HG03354 (cell line): ENCODE data around the gene NHSL2.

Experiments
- ATAC-seq: cut with Tn5 transposase; IDR thresholded peaks from one replicate; pipeline ENCODE4 v1.9.1; 2021; ENCODE audit warnings: mild to moderate bottlenecking; ENCODE audit not compliant: unreplicated experiment, poor library complexity, severe bottlenecking

The NHSL2 gene

DNA sequence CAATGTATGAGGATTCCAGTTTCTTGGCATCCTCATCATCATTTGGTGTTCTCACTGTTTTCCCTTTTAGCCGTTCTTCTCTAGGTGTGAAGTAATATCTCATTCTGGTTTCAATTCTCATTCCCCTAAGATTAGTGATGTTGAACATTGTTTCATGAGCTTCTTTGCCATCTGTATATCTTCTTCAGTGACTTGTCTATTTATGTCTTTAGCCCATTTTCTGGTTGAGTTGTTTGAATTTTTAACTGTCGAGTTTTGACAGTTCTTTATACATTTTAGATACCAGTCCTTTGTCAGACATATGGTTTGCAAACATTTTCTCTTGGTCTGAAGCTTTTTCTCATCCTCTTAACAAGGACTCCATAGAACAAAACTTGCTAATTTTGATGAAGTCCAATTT is 101.1 kb downstream of the NHSL2 start:
- ATAC-seq, result no peak

DNA sequence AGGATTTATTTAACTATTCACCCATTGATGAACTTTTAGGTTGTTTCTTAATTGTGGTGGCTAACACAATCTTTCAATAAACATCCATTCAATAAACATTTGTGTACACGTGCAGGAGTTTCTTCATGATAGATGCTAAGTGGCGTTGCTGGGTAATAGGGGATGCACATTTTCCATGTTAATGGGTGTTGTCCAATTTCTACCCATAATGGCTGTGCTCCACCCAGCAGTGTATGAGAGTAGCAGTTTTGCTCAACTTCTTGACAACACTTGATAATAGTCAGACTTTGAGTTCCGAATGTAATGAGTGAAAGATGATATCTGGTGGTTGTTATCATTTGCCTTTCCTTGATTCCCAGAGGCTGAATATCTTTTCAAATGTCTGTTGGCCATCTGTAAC is 104.7 kb downstream of the NHSL2 start:
- no peak for ATAC-seq

DNA sequence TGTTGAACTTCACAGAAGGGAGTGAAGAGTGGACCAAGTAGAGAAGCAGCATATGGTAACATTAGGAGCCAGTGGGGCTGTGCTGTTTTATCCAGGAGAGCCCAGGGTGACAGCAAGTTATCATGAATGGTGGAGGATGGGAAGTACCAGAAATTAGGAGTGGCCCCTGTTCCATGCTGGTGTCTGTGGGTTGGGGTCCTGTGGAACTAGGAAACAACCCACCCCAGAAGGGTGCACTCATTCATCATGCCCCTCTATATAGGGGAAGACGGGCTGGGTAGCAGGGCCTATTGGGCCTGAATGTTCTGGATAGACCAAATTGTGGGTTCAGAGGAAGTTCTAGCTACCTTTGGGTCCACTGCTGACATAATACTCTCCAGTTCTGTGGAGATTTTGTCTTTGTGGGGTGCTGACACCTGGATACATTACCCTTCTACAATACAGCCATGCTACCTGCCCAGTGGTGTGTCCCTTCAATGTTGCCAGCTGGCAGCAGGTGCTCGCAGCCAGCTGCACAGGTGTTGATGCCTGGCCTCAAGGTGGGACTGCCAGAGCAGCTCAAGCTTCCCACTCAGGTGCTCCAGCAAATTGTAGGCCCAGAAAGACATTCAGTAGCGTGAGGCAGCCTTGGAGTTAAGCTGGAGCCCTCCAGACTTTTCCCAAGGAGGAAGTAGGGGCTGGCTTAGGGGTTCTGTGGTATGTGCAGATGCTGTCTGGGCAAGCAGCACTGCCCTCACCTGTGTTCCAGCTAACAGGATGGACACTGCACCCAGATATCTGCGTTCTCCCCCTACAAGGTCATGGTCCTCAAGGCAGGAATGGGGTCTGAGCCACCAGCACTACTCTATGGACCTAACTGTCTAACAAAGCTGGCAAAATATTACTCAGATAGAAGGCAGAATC is 106.5 kb downstream of the NHSL2 start:
- no peak for ATAC-seq

DNA sequence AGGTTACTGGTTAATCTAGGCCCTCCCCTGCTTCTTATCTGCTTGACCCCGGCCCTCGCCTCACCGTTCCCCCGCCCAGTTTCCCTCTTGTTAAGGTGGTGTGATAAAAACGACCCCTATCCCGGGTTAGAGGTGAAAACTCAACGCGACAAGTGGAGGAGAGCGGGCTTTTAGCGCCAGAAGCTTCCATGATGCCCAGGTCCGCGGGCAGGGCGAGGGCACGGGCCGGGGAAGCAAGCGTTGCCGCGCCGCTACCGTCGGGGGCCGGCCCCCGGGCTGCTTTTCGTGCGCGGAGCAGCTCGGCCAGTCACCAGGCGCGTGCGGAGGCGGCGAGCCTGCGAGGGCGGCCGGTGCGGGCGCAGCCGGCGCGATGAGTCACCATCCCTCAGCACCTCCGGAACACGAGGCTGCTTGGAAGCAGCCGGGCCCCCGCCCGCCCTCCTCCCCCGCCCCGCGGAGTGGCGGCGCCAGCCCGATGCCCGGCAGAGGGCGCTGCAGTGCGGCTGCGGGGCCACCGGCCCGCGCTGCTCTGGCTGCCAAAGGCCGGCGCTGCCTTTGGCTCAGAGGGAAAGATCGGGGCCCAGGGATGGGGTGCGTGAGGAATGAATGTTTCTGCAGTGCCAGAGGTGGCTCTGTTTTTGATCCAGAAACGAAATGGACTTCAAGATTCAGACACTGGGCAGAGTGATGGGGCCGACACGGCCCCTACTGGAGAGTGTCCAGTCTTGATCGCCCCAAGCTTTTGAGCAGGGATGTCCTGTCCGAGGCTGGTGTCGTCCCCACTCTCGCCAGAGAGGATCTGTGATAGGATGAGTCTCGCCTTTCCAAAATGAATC is 107.8 kb downstream of the NHSL2 start:
- peak; percentile 78 for ATAC-seq

DNA sequence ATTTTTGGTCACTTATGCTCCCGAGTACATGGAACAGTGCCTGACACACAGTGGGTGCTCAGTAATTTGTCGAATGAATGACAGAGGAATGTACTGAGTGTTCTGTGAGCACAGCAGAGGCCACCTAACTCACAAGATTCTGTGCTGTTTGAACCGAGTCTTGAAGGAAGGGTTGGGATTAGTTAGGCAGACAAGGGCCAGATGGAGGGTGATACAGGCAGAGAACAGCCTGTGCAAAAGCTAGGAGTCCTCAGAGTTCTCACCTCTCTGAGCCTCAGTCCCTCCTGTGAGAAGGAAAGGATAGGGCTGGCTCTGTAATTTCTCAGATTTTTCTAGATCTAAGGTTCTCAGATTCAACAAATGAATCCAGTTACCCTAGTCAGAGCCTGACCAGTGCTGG is 108.8 kb downstream of the NHSL2 start:
- no peak for ATAC-seq

DNA sequence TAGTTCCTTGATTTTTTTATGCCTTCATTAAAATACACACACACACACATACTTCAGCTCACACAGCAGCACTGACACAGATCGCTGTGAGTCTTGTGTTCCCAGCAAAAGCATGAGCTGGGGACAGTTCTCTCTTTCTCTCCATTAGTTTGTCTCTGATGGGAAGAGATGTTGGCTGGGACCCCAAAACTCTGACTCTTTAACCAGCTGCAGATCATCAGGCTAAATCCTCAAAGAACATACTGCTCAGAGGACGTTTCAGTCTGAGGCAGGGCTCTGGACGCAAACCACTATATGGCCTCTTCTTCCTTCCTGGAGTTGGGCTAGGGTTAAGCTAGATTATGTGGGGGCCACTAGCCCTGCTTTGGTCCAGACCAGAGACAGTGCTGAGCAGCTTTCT is 109.6 kb downstream of the NHSL2 start:
- ATAC-seq, result no peak

DNA sequence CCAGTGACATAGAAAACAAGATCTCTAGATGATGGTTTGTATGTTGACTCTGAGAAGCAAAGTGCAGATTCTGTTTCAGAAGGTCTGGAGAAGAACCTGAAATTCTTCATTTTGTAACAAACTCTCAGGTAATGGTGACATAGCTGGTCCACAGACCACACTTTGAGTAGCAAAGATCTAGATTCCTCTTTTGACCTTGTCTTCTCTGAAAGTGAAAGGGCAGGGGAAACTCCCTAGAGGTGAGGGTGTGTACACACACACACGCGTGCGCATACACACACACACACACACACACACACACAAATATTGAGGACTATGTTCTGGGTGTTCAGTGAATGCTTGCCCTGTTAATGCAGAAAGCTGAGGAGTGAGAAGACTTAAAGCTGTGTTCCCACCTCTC is 110.1 kb downstream of the NHSL2 start:
- ATAC-seq, result no peak

DNA sequence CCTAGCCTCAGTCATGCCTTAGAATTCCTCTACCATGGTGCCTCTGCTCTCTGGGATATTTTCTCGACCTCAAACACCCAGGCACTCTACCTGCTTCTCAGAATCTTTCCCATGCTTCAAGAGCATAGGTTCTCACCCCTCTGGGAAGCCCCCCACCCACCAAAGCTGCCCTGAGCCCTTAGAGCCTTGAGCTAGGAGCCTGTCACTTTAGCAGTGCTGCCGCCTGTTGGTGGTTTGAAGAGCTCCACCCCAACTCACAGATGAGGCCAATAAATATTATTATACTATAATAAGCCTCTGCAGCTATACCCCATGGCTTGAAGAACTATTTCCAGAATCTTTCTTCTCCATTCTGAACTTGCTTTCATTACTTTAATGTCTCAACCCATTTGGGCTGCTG is 111.3 kb downstream of the NHSL2 start:
- no peak for ATAC-seq

DNA sequence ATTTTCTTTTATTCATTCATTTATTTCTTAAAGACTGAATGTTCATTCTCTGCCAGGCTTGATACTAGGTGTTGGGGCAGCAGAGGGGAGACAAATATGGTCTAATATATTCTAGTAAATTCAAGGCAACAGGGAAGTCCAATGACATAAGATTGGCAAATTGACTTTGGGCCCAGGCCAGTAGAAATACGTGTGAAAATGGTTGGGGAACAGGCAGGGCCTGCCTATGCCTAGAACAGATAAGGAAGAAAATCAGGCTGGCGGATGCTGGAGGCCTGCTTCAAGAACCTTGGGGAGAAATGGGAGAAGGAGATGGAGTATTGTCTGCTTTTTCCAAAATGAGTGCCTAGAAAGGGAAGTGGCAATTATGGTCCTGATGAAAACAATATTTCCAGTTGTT is 112.4 kb downstream of the NHSL2 start:
- ATAC-seq, result no peak

DNA sequence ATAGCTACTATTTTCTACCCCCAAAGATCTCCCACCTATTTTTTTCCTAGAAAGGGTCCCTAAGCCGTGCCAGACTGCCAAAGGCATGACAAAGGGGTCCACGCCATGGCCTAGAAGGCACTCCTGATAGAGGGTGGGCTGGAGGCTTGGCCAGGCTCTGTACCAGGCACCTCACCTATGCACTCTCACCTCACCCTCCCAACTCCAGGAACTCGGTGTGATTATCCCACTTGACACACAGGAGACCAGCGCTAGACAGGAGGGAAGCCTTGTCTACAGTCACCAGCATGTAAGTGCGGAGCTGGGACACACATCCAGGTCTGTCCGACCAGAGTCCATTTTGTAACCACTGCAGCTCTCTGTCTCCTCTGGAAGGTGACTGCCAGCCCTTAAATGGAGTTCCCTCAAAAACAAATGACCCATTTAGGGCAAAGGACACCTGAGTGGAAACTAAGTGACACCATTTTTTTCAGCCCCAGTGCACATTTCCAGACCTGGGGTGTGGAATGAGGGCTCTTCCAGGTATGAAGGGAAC is 114.7 kb downstream of the NHSL2 start:
- ATAC-seq, result no peak

DNA sequence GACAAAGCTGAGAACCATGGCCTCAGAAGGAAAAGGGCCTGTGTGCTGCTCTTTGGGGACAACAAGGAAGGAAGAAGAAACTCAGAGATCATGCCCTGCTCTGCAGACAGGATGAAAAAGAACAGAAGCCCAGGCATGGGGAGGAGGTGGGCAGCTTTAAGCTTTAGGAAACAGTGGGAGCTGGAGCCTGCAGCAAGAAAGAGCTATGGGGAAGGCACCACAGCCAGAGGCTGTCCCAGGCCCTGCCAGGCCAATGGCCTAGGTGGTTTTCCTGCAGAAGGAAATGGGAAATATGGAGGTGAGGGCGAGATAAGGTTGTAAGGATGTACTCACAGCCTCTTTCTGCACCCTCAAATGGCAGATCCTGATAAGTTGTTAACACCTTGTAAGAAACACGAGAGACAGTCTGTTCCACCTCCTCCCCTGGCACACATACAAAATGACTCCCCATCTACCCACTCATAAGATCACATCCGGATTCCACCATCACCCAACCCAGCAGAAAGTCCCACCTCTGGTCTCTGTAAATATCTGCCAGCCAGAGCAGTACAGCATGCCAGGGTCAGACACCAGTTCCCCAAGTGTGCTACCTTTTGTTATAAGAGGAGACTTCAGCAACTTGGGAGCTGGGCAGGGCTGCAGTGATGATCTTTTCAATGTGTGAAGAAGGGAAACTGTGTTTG is 115.8 kb downstream of the NHSL2 start:
- no peak for ATAC-seq

DNA sequence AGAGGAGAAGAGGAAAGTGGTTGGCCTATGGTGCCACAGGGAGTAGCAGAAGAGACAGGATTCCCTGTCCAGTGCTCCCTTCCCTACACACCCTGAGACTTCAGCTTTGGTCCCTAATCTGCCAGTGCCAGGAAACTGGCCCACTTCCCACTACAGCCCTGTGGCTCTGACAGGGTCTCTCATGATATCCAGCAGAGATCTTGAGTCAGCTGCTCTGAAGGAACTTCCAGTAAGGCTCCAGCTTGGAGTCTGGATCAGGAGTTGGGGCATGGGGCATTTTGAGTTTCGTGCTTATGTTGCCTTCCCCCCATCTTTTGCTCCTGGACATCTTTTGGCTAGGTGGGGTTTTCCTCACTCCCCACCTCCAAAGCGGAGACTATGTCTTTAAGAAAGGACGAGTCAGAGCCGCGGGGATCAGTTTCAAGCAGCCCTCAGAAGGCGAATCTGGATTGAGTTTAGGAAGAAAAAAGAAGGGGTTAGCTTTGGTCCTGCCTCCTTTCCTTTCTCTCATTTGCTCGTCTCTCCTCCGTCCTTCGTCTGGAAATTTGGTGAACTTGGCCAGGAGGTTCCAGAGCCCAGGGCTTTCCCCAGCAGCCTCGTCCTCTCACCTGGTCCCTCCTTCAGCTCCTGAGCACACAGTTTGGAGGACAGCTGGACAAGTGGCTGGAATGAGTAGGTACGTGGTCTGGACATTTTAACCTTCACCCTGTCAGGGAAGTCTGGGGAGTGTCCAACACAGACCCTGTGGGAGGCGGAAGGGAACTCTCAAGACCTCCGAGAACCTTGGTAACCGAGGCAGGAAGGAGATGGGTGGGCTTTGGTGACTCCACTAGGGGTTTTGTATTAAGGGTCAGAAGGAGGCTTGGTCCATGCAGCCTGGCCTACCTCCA is 116.6 kb downstream of the NHSL2 start:
- ATAC-seq, result no peak

DNA sequence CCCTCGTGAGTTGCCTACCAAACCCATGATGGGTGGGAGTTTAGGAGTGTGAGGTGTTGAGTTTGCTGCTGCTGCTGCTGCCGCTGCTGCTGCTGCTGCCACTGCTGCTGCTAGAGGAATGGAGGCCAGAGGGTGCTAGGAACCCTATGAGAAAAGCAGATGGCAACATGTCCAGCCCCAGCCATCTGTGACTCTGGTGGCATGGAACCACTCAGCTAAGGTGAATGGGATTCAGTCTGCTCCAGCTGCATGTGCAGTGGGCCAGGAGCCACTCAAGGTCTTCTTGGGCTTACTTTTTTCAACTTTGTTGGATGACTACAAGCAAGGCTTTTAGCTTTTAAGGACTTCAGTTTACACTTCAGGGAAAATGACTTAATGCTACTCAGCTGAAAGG is 117.3 kb downstream of the NHSL2 start:
- no peak for ATAC-seq

DNA sequence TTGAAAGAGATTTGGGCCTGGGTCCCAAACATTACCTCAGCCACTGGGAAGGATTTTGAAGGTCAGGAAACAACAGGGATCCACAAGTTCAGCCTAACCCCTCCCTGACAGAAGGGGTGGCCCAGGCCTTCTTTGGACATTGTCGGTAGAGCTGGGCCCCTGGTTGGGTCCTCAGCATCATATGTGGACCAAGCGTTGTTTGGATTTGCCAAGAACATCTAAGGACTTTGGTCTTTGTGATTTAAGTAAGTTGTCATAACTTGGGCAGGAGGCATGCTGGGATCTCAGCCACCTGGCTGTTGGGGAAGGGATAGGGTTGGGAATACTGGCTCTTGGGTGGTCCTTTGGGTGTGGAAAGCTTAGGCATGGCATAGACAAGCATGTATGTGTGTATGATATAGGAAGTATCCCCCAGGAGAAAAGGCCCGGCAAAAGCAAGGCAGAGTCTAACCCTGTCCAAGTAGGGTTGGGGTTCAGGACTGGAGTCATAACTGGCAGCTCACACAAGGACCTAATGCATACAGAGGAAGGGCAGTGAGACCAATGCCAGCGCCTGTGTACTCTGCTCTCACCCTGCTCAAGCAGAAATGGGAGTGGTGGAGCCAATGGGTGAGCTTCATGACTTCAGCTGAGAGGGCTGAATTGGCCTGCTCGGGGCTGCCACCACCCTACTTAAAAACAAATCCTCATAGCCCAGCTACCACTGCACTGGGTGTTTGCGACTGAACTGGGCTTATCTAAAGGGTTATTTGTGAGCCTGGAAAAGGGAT is 118.2 kb downstream of the NHSL2 start:
- ATAC-seq, result no peak

DNA sequence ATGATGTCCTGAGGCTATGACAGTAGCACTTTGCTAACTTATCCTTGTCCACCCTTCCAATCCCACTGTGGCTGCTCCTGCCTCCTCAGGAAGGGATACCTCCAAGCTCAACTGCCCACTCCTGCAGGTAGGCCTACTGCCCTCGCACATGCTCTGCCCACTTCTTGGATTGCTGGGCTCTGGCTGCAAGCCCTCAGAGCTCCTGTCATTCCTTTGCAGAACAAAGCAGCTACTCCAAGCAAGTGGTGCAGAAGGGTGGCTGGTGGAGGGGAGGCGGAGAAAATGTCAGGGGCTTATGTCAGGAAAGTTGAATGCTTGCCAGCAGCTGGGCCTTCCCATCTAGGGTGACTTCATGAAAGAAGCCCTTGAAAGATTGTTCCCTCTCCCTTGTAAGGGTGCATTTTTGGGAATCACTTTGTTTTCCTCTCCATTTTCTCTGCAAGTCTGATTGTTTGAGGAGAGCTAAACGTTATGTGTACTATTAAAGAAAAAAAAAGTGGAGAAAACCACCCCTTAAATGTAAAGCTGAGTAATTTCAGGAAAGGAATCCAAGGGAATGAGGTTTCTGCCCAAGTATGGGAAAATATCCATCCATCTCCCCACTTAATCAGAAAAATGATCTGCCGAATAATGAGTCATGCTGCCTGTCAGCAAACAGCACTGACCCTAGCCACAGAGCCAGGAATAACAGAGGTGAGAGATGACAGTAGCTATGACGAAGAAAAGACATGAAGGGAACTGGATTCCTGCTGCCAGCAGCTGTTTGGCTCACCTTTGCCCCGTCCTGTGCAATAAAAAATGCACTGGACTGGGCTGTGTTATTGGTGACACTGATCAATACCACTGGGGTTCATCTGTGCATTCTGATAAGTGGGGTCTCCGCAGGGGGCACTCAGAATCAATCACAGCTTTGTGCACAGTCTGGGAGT is 119.1 kb downstream of the NHSL2 start:
- no peak for ATAC-seq

DNA sequence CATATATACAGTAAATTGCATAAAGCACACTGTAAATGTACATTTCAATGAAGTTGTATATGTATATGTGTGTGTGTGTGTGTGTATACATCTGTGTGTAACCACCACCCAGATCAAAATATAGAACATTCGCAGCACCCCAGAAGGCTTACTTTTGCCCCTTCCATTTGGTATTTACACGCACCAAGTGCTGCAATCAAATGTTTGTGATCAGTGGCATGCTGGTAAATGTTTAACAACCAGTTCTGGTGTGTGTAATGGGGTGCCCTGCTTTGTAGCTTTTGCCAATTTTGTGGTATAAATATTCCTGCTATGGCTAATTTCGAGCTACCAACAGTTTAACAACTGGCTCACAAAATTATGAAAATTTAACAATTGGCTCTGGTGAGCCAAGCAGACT is 119.8 kb downstream of the NHSL2 start:
- ATAC-seq, result no peak

DNA sequence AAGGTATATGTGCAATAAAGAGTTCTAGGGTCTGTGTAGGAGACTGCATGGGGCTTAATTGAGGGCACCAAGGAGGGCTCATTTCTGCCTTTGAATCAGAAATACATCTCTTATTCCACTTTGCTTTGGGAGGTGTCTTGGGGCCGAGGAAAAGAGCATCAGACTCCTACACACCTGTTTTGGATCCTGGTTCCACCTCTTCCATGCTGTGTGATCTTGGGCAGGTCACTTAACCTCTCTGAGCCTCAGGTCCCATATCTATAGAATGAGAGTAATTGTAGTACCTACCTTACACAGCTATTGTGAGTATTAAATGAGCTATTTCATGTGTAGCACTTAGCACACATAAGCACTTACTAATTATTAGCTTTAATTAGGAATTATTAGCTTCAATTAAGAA is 120.5 kb downstream of the NHSL2 start:
- ATAC-seq, result no peak

DNA sequence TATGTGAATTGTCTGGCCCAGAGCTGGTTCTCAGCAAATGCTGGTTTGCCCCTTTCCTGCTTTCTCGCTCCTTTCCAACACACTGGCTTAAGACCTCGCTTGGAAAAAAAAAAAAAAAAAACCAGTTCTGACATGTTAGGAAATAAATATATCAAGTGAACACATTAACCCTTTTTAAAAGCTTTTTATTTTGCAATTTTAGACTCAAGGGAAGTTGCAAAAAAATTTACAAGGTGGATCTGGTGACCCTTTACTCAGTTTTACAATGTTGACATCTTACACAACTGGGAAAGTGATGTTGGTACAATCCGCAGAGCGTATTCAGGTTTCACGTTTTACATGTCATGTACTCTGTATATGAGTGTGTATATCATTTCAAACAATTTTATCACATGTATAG is 121.0 kb downstream of the NHSL2 start:
- ATAC-seq, result no peak
